Urinary bladder (tissue), 4 donors: ENCODE data around the gene PLXNB2. TPM values are rescaled to one million over a fixed set of nuclear protein-coding genes. Genes with fewer than 3 reads are reported as not detected.

Source experiments
- DNase-seq: peaks from one replicate; pipeline ENCODE4 v3.0.0-alpha.2; 2015; ENCODE audit errors: extremely low spot score
- H3K27ac ChIP-seq: one replicate; pipeline ENCODE4 v1.5.1; 2013; ENCODE audit warnings: low read depth, mild to moderate bottlenecking, moderate library complexity
- H3K36me3 ChIP-seq: one replicate; pipeline ENCODE4 v1.6.1; 2013; ENCODE audit warnings: mild to moderate bottlenecking, moderate library complexity; ENCODE audit not compliant: insufficient read depth
- H3K4me1 ChIP-seq: one replicate; pipeline ENCODE4 v1.6.1; 2013; ENCODE audit warnings: mild to moderate bottlenecking, moderate library complexity; ENCODE audit not compliant: insufficient read depth
- H3K4me3 ChIP-seq: one replicate; pipeline ENCODE4 v1.5.1; 2013; ENCODE audit warnings: low read depth, low read length
- WGBS: extraction: QIAGEN DNeasy Blood & Tissue Kit; methylation state at CpG from one replicate; pipeline ENCODE4 v1.1.7; 2013; 5-methylcytosine and 5-hydroxymethylcytosine counted together
- polyA plus RNA-seq: library from polyadenylated mRNA; stranded (reverse); fragments of 200-250 nt; gene quantifications from one replicate; pipeline ENCODE4 v1.2.3, GENCODE V29; 2013
- total RNA-seq: library from RNA; depleted of rRNA; stranded (reverse); fragments of >200 nt; gene quantifications from one replicate; pipeline ENCODE4 v1.2.3, GENCODE V29; 2014
- donor health status: healthy with polysubstance abuse.
- donor health status: healthy.

PLXNB2 gene
- total and polyA plus RNA-seq, 2 donors, result 61.7 to 106 TPM

- H3K36me3 ChIP-seq, result peaks cover 3% of the 10 kb centered on the region
- 2% methylated on average over 53 of the region's 53 CpGs for WGBS
- no peak for DNase-seq
- no peaks in the 10 kb centered on the region for H3K4me1 ChIP-seq
- no peak overlapping the region for H3K27ac ChIP-seq
- peak overlapping the region; percentile 44 for H3K4me3 ChIP-seq
Observed at GRCh38 chr22:50270666-50271394, 36.6 kb downstream of the PLXNB2 start.

DNA sequence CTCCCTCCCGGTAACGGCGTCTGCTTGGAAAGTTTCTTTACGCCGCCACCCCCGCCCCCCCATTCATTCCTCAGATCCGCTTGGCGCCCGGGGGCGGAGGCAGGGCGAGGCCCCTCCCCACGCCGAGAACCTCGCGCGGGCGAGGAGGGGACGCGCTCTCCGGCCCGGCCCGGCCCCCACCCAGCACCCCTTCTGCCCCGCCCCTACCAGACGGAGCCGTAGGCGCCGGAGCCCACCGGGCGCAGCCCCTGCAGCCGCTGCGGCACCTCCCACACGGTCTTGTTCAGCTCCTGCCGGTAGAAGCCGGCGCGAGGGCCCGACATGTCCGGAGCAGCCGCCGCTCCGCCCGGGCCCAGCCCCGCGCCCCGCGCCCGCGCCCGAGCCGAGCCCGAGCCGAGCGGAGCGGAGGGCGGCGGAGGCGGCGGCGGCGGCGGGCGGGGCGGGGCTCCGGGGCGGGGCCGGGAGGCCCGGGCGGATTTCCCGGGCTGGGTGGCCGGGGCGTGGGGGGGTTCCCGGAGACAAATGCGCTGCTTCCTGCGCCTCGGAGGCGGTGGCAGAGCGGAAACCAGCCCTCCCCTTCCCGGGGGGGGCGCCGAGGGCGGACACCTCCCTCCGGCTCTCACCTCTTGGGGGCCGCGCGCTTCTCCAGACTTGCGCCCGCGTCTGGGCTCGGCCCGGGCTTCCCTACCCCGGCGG lies 37.3 kb downstream of the PLXNB2 start, which contains the start of gene MAPK11:
Gene MAPK11, minus strand, starts transcription at position 411 of the 696 bp plus-strand sequence. Its CDS starts 88 bp downstream, at position 323.
- no peak for DNase-seq
- H3K4me1 ChIP-seq, result no peaks in the 10 kb centered on the region
- peak within 1 kb of the TSS; percentile 44 for H3K4me3 ChIP-seq
- WGBS, result under 1% methylated on average over 90 of the region's 92 CpGs
- no peaks in the 10 kb centered on the region for H3K36me3 ChIP-seq
- no peak within 1 kb of the TSS for H3K27ac ChIP-seq

GRCh38 chr22:50269573-50269969 lies 37.9 kb downstream of the PLXNB2 start:
- no peak for DNase-seq
- H3K4me3 ChIP-seq, result peak overlapping the region; percentile 44
- no peaks in the 10 kb centered on the region for H3K36me3 ChIP-seq
- no peak overlapping the region for H3K27ac ChIP-seq
- 15% methylated on average over 18 of the region's 18 CpGs for WGBS
- no peaks in the 10 kb centered on the region for H3K4me1 ChIP-seq

GRCh38 chr22:50268655-50269113 lies 38.8 kb downstream of the PLXNB2 start:
- H3K36me3 ChIP-seq, result no peaks in the 10 kb centered on the region
- WGBS, result 48% methylated on average over 9 of the region's 9 CpGs
- no peak for DNase-seq
- H3K27ac ChIP-seq, result no peak overlapping the region
- no peaks in the 10 kb centered on the region for H3K4me1 ChIP-seq
- H3K4me3 ChIP-seq, result no peak overlapping the region

DNA sequence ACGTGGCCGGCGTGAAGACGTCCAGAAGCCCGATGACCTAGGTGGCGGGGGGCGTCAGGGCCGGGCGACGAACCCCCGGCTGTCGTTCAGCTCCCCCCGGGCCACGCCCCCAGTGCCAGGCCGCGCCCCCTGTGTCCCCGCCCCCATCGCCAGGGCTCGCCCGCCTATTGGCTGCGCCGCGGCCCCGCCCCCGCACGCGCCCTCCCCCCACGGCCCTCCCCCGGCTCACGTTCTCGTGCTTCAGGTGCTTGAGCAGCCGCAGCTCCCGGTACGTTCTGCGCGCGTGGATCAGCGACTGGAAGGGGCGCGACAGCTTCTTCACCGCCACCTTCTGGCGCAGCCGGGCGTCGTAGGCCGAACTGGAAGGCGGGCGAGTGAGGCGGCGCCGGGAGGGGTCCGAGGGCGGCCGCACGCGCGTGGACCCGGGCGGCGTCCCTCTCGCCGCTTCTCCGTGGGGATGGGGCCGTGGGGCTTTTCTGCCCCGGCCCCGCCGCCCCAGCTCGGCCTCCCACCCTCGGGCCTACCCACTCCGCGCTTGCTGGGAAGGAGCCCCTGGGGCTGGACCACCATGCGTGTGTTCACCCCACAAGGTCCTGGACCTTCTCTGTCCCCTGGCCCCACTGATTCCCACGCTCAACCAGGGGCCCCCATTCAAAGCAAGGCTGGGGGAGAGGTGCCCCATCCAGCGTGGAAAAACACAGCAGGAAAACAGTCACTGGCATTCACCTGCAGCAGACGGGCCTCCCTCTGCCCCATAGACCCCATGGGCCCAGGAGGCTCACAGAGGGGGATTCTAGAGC lies 39.7 kb downstream of the PLXNB2 start:
- Histone ChIP-seq H3K4me3 (peak overlapping the region; percentile 23), H3K4me1 (no peaks in the 10 kb centered on the region), H3K27ac (no peak overlapping the region), H3K36me3 (no peaks in the 10 kb centered on the region)
- DNase-seq, result no peak
- WGBS, result 12% methylated on average over 75 of the region's 75 CpGs

DNA sequence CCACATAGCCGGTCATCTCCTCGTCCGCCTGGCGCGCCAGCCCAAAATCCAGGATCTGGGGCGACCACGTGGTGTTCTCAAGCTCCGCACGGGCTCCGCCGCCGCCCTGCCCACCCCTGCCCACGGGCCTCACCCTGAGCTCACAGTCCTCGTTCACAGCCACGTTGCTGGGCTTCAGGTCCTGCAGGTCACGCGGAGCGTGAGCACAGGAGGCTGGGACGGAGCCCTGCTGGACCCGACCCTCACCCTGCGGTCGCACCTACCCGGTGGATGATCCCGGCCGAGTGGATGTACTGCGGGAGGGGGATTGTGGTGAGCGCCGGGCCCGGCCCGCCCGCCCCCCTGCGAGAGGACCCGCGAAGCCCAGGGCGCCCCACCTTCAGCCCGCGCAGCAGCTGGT lies 40.5 kb downstream of the PLXNB2 start:
- WGBS, result 58% methylated on average over 37 of the region's 37 CpGs
- Histone ChIP-seq H3K4me1 (no peaks in the 10 kb centered on the region), H3K27ac (no peak overlapping the region), H3K4me3 (peak overlapping the region; percentile 23), H3K36me3 (no peaks in the 10 kb centered on the region)
- no peak for DNase-seq

GRCh38 chr22:50264946-50265669 lies 42.3 kb downstream of the PLXNB2 start:
- no peak overlapping the region for H3K27ac ChIP-seq
- H3K4me1 ChIP-seq, result peaks cover 3% of the 10 kb centered on the region
- no peak overlapping the region for H3K4me3 ChIP-seq
- H3K36me3 ChIP-seq, result no peaks in the 10 kb centered on the region
- 89% methylated on average over 15 of the region's 15 CpGs for WGBS
- no peak for DNase-seq

- Histone ChIP-seq H3K4me1 (peaks cover 3% of the 10 kb centered on the region), H3K36me3 (no peaks in the 10 kb centered on the region), H3K4me3 (no peak overlapping the region), H3K27ac (no peak overlapping the region)
- WGBS, result 88% methylated on average over 15 of the region's 15 CpGs
- DNase-seq, result no peak
Observed at GRCh38 chr22:50264104-50264745, 43.2 kb downstream of the PLXNB2 start.

DNA sequence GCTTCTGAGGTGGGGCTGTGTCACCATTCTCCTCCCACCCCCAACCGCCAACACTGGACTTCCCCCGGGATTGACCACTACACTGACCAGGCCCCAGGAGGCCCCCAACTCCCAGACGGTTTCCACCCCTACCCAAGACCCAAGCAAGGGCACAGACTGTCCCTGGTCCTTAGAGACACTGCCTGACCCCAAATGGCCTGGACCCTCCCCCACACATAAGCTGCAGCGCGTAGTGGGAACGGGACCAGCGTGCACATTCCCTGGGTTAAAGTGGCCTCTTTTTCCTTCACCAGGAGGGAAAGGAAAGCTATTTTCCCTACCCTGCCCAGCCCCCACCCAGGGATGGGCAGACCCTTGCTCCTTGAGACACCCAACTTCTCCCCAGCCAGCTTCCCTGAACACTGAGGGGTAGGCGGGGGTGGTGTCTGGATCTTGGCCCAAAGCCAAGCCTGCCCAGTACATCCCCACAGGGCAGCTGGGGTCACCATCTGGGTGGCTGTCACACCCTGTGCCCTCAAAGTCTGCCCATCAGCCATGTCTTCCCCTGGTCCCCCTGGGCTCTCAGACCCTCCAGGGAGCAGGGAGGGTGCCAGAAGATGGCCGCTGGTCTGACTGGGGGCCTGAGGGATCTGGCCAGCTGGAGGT lies 44.4 kb downstream of the PLXNB2 start:
- Histone ChIP-seq H3K4me3 (no peak overlapping the region), H3K36me3 (no peaks in the 10 kb centered on the region), H3K27ac (no peak overlapping the region), H3K4me1 (peaks cover 3% of the 10 kb centered on the region)
- WGBS, result 70% methylated on average over 9 of the region's 9 CpGs
- DNase-seq, result no peak

DNA sequence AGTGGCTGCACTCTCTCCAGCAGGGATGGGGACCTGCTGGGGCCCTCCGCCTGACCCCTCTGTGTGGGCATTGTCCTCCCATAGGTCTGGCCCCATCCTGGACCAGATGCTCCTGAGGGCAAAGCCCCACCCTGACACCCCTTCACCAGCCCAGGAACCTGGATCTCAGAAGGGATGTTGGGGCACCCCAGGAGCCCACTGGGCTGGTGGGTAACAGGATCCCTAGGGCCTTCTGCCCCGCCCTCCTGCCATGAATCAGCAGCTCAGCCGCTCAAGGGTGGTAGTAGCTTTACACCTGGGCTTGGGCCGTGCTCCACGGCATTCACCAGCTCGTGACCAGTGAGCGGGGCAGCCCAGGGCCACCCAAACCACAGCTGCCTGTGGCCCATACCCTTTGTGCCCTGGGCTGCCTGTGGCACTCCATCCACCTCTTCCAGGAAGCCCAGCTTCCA lies 45.0 kb downstream of the PLXNB2 start:
- peaks cover 3% of the 10 kb centered on the region for H3K4me1 ChIP-seq
- H3K27ac ChIP-seq, result no peak overlapping the region
- H3K36me3 ChIP-seq, result no peaks in the 10 kb centered on the region
- WGBS, result 75% methylated on average over 7 of the region's 7 CpGs
- H3K4me3 ChIP-seq, result no peak overlapping the region
- no peak for DNase-seq

- peak within 1 kb of the TSS; percentile 57 for H3K4me3 ChIP-seq
- H3K4me1 ChIP-seq, result peaks cover 3% of the 10 kb centered on the region
- WGBS, result 3% methylated on average over 60 of the region's 61 CpGs
- no peak within 1 kb of the TSS for H3K27ac ChIP-seq
- no peak for DNase-seq
- H3K36me3 ChIP-seq, result no peaks in the 10 kb centered on the region
Observed at GRCh38 chr22:50261615-50262459, 45.6 kb downstream of the PLXNB2 start, which contains the start of gene MAPK12. Gene MAPK12, minus strand, starts transcription at chr22:50261683. Its CDS starts 174 bp downstream, at chr22:50261509.
